ENCODE results near the gene SLC17A2.

- no peak for TF ChIP-seq CTCF (IDR thresholded peaks at IDR 0.05)
- TF ChIP-seq ZFX (IDR thresholded peaks at IDR 0.05; ENCODE audit: borderline replicate concordance), result no peak
Measured at GRCh38 chr6:25965058-25965457, 34.6 kb upstream of the SLC17A2 start.
